HG03135 (cell line): ENCODE measurements around the gene DAB1.

Experiments used
- ATAC-seq: cut with Tn5 transposase; IDR thresholded peaks from one replicate; pipeline ENCODE4 v1.9.1; 2021; ENCODE audit warnings: mild to moderate bottlenecking, moderate library complexity; ENCODE audit not compliant: unreplicated experiment

DAB1 gene

GRCh38 chr1:57041901-57042300 lies 382.0 kb downstream of the DAB1 start:
- no peak for ATAC-seq

GRCh38 chr1:57040811-57041210 lies 383.0 kb downstream of the DAB1 start:
- ATAC-seq = no peak

GRCh38 chr1:57036641-57037579 lies 386.9 kb downstream of the DAB1 start:
- ATAC-seq = no peak

- ATAC-seq = no peak
Measured at GRCh38 chr1:57034713-57035112, 389.1 kb downstream of the DAB1 start.

GRCh38 chr1:57033222-57034001 lies 390.4 kb downstream of the DAB1 start:
- no peak for ATAC-seq

GRCh38 chr1:57026624-57027354 lies 397.1 kb downstream of the DAB1 start:
- no peak for ATAC-seq

- no peak for ATAC-seq
Measured at GRCh38 chr1:57024855-57025254, 399.0 kb downstream of the DAB1 start.

GRCh38 chr1:57024428-57024827 lies 399.4 kb downstream of the DAB1 start:
- no peak for ATAC-seq

- no peak for ATAC-seq
Measured at GRCh38 chr1:57020216-57020615, 403.6 kb downstream of the DAB1 start.

GRCh38 chr1:57019236-57019839 lies 404.5 kb downstream of the DAB1 start:
- no peak for ATAC-seq

GRCh38 chr1:57018119-57018518 lies 405.7 kb downstream of the DAB1 start:
- no peak for ATAC-seq

- ATAC-seq = no peak
Measured at GRCh38 chr1:57017717-57018116, 406.1 kb downstream of the DAB1 start.

GRCh38 chr1:57017200-57017599 lies 406.7 kb downstream of the DAB1 start:
- no peak for ATAC-seq

- no peak for ATAC-seq
Measured at GRCh38 chr1:57015071-57015470, 408.8 kb downstream of the DAB1 start.

GRCh38 chr1:57013522-57013921 lies 410.3 kb downstream of the DAB1 start:
- no peak for ATAC-seq

GRCh38 chr1:57012315-57012714 lies 411.5 kb downstream of the DAB1 start:
- no peak for ATAC-seq

GRCh38 chr1:57010511-57010910 lies 413.3 kb downstream of the DAB1 start:
- ATAC-seq = no peak

- no peak for ATAC-seq
Measured at GRCh38 chr1:57007948-57008347, 415.9 kb downstream of the DAB1 start.

- no peak for ATAC-seq
Measured at GRCh38 chr1:57007472-57007871, 416.4 kb downstream of the DAB1 start.

GRCh38 chr1:57003398-57004139 lies 420.3 kb downstream of the DAB1 start:
- ATAC-seq = no peak
